Fibroblast of villous mesenchyme (primary cell): Measurements from ENCODE around the gene CARF. TPM values are rescaled to one million over a fixed set of nuclear protein-coding genes. Genes with fewer than 3 reads are reported as not detected.
"Not testable (repeated sequence)": the region's sequence is repeated elsewhere in the genome, so short reads cannot be mapped to it uniquely, and the experiment has no call there.

Experiments
- DNase-seq: peaks from one replicate; pipeline ENCODE4 v3.0.0-alpha.2; 2010; ENCODE audit warnings: low read depth
- H3K4me3 ChIP-seq: 2 replicates; pipeline ENCODE4 v1.5.1; 2011; ENCODE audit warnings: low read depth, mild to moderate bottlenecking, low read length
- CTCF ChIP-seq: IDR thresholded peaks from 2 replicates; pipeline ENCODE4 v1.5.1; 2012; ENCODE audit warnings: low read depth, mild to moderate bottlenecking, low read length; ENCODE audit not compliant: insufficient read depth
- total RNA-seq: library from RNA; depleted of rRNA; stranded (reverse); fragments of >200 nt; gene quantifications from 2 replicates; pipeline ENCODE4 v1.2.3, GENCODE V29; 2012

Gene CARF
- total RNA-seq, 1 donor: 5.6 TPM

DNA sequence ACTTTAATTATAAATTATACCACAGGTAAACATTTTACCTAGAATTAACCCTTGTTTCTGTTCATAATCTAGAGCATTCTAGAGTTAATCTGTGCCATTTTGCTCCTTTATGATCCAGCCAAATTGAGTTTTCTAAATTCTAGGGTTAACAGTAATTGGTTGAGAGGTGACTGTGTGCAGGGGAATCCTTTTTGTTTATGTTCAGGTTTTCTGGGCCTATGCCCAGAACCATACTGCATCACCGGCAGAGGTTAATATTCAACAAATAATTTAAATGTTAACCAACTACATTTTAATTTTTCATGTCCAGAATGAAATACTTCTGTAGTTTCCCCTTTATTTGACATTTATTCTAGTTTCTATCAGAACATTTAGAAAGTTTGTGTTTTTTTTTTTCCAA is 32.3 kb downstream of the CARF start:
- TF ChIP-seq CTCF: no peak
- no peak overlapping the region for H3K4me3 ChIP-seq
- DNase-seq: peak; percentile 16

DNA sequence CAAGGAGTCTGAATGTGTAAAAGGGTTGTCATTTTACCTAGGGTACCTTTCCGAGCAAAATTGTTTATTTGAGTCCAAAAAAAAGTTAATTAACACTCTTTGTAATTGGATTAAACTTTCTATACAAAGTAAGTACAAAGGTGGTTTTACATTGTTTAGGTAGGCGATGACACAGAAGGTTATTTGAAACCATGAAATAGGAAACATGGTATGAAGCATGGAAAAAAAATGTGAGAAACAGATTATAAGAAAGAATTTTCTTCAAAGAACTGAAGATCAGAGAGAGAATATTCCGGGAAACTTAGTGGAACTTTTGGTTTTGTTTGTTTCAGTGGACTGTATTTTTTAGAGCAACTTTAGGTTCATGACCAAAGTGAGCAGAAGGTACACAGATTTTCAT is 32.7 kb downstream of the CARF start:
- TF ChIP-seq CTCF: no peak
- H3K4me3 ChIP-seq: no peak overlapping the region
- DNase-seq: no peak

GRCh38 chr2:202945497-202945896 is 33.4 kb downstream of the CARF start:
- no peak for DNase-seq
- TF ChIP-seq CTCF: no peak
- no peak overlapping the region for H3K4me3 ChIP-seq

DNA sequence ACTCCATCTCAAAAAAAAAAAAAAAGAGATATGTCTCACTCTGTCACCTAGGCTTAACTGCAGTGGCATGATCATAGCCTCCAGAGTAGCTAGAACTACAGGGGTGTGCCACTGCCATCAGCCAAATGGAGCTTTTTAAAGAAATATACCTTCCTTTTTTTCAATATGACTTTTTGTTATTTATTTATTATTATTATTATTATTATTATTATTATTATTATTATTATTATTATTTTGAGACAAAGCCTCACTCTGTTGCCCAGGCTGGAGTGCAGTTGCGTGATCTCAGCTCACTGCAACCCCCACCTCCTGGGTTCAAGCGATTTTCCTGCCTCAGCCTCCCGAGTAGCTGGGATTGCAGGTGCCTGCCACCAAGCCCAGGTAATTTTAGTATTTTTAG is 37.3 kb downstream of the CARF start:
- not testable (repeated sequence) for H3K4me3 ChIP-seq, DNase-seq

DNA sequence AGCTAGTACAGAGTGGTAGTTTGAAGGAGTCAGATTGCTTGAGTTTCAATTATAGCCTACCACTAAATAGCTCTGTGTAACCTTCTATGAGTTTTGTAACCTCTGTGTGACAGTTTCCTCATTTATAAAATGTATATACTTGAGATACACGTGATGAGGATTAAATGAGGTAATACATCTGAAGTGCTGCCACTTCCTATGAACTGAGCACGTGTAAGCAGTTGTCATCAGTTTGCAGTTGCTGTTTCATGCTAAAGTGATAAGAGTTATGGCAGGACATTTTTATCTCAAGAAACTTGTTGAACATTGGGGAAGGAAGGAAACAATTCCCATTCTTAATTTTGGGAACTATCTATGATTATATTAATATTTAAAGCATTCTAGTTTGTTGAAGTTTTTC is 38.5 kb downstream of the CARF start:
- H3K4me3 ChIP-seq: no peak overlapping the region
- TF ChIP-seq CTCF: no peak
- DNase-seq: peak; percentile 11

DNA sequence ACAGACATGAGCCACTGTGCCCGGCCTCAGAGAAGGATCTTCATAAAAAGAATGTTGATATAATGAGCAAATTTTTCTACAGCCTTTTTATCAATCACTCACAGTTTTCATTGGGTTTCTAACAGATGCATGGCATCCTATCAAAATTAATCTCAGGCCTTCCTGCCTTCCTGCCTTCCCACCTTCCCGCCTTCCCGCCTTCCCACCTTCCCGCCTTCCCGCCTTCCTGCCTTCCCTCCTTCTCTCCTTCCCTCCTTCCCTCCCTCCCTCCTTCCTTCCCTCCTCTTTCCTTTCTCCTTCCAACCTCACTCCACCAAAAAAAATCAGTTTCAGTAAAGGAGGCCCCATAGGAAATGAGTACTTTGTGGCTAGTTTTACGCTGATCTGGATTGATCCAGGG is 48.4 kb downstream of the CARF start:
- H3K4me3 ChIP-seq: no peak overlapping the region
- no peak for DNase-seq
- no peak for TF ChIP-seq CTCF

DNA sequence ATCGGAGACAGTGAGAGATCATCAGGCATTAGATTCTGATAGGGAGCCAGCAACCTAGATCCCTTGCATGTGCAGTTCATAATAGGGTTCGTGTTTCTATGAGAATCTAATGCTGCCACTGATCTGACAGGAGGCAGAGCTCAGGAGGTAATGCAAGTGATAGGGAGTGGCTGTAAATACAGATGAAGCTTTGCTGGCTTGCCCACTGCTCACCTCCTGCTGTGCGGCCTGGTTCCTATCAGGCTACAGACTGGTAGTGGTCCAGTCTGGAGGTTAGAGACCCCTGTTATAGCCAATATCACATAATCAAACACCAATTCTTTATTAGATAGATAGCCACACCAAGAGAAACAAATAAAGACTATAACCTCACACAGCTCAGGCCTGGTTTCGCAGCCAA is 51.6 kb downstream of the CARF start:
- TF ChIP-seq CTCF: no peak

GRCh38 chr2:202965810-202966460 is 53.9 kb downstream of the CARF start:
- no peak for TF ChIP-seq CTCF
- no peak overlapping the region for H3K4me3 ChIP-seq
- peak; percentile 83 for DNase-seq

More for the DNA sequence above, 51.6 kb downstream of the CARF start:
- DNase-seq: no peak
- H3K4me3 ChIP-seq: no peak overlapping the region

GRCh38 chr2:202969404-202969803 is 57.3 kb downstream of the CARF start:
- not testable (repeated sequence) for DNase-seq, H3K4me3 ChIP-seq
